ENCODE data around the gene TTLL5.

Gene TTLL5

DNA sequence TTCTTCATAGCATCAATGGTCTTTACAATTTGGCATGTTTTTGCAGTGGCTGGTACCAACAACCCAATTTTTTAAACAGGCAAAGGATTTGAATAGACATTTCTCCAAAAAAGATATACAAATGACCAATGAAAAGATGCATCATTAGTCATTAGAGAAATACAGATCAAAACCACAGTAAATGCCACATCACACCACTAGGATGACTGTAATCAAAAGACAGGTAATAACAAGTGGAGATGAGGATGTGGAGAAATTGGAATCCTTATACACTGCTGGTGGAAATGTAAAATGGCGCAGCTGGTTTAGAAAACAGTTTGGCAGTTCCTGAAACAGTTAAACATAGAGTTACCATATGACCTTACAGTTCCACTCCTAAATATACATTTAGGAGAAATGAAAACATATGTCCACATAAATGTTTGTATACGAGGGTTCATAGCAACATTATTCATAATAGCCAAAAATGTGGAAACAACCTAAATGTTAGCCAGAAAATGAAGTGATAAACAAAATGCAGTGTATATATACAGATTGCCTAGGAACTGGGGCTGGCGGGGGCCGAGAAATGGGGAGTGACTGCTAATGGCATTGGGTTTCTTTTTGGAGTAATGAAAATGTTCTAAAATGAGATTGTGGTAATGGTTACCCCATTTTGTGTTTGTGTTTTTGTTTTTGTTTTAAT is 265.5 kb downstream of the TTLL5 start:
- TF ChIP-seq CTCF (IDR thresholded peaks at IDR 0.05; ENCODE audit: borderline replicate concordance, insufficient read depth, low read depth, low read length): no peak
- H3K4me3 ChIP-seq (ENCODE audit: low read depth, low read length): no peak overlapping the region

DNA sequence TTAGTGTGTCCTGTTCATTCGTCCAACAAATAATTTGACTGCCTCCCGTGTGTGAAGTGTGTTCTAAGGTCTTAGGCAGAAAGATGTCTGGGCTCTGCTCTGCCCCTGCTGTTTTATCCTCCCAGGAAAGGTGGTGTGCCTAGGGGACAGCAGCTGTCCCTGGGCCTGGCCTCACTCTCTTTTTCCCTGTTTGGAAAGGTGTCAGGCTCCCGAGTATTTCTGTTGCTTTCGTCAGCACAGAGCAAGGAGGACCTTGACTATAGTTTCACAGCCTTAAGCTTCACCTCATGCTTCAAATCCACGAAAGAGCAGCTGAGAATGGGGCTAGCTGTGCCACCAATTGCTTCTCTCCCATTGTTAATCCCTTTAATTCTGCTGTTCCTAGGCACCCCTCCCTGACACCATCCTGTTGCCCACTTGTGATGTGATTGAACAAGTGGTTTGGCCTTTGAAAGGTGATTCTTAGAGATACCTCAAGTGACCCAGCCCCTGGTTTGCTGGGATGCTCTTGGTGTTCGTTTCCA is 266.6 kb downstream of the TTLL5 start:
- H3K4me3 ChIP-seq (ENCODE audit: low read depth, low read length): no peak overlapping the region
- no peak for TF ChIP-seq CTCF (IDR thresholded peaks at IDR 0.05; ENCODE audit: borderline replicate concordance, insufficient read depth, low read depth, low read length)

GRCh38 chr14:75928690-75929181 is 267.7 kb downstream of the TTLL5 start:
- no peak for TF ChIP-seq CTCF (IDR thresholded peaks at IDR 0.05; ENCODE audit: borderline replicate concordance, insufficient read depth, low read depth, low read length)
- no peak overlapping the region for H3K4me3 ChIP-seq (ENCODE audit: low read depth, low read length)

GRCh38 chr14:75933712-75934296 is 272.8 kb downstream of the TTLL5 start:
- H3K4me3 ChIP-seq (ENCODE audit: low read depth, low read length): no peak overlapping the region
- TF ChIP-seq CTCF (IDR thresholded peaks at IDR 0.05; ENCODE audit: borderline replicate concordance, insufficient read depth, low read depth, low read length): no peak

DNA sequence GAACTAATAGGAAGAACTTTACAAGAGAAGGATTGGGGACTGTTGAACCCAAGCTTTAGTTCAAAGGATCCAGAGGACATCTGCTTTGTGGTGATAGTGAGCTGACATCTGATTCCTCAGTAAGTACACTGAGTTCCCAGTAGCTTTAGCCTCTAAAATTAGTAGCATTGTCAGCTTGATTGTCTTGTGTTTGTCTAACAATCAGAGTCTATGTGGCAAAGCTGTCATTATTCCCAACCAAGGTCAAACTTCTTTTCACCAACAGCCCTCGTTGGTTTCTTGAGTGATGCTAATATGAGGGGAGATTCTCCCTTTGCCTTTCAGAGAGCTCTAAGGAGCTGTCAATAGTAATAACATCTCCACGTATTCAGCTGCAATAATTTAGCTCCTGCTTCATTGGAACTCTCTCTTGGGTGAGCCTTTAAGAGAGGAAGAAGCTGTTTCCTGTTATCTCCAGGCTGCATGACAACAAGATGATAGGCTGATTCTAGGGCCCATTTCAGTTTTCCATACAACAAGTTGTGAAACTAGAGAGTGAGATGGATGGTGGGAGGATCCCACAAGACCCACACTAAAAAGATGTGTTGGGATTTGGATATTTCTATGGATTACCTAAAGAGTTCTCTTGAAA is 274.1 kb downstream of the TTLL5 start:
- no peak overlapping the region for H3K4me3 ChIP-seq (ENCODE audit: low read depth, low read length)
- TF ChIP-seq CTCF (IDR thresholded peaks at IDR 0.05; ENCODE audit: borderline replicate concordance, insufficient read depth, low read depth, low read length): no peak

DNA sequence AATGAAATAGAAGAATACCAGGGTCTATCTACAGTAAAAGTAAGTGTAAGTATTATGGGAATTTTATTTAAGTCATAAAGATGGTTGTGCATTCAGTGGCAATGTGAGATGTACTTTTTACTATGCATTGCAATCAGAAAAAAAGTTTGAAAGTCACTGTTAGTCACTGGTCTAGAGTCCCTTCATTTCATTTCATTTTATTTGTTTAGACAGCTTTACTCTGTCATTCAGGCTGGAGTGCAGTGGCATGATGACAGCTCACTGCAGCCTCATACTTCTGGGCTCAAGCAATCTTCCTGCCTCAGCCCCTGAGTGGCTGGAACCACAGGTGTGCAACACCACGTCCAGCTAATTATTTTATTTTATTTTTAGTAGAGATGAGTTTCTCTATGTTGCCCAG is 278.2 kb downstream of the TTLL5 start:
- TF ChIP-seq CTCF (IDR thresholded peaks at IDR 0.05; ENCODE audit: borderline replicate concordance, insufficient read depth, low read depth, low read length): no peak
- no peak overlapping the region for H3K4me3 ChIP-seq (ENCODE audit: low read depth, low read length)

Measured in GM12875 (cell line).